COLO668 (cell line): ENCODE data around the gene HYPK.

Source experiments
- DNase-seq: peaks from one replicate; lab custom pipeline; 2025; ENCODE audit not compliant: unreplicated experiment; lab: John Stamatoyannopoulos, UW

The HYPK gene

DNA sequence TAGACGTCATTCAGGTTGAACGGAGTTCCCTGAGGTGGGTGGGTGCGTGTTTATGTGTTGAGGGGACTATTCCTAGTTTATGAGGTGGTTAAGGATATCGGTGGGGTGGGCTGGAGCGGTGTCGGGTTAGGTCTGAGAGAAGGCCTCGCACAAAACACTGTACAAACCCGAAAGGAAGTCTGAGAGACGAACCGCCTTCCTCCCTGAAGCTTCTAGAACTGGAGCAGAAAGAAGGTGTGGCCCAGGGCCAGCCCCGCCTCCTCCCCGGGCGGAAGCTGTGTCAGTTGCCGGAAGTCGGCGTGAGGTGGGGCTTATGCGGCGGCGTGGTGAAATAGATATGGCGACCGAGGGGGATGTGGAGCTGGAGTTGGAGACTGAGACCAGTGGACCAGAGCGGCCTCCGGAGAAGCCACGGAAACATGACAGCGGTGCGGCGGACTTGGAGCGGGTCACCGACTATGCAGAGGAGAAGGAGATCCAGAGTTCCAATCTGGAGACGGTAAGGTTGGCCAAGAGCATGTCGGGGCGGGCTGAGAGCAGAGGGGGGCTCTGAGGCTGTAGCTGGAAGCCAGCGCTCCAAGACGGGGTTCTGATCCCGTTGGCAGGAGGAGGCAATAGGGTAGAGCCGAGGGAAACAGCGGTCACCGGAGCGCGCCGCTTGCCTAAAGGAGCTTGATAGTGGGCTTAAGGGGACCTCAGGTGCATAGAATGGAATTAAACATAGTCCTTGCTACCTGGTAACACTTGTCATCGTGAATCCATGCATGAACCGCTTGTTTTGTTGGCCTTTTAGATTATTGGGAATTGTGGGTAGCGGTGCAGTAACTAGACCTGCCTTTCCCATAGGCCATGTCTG lies at the start of gene HYPK:
TSS of gene HYPK (plus strand) at position 314 of the 856 bp plus-strand sequence. CDS start at position 338, 24 bp downstream.
- peak; percentile 91 for DNase-seq

- no peak for DNase-seq
Observed at GRCh38 chr15:43751885-43752284, 48.5 kb upstream of the HYPK start.

DNA sequence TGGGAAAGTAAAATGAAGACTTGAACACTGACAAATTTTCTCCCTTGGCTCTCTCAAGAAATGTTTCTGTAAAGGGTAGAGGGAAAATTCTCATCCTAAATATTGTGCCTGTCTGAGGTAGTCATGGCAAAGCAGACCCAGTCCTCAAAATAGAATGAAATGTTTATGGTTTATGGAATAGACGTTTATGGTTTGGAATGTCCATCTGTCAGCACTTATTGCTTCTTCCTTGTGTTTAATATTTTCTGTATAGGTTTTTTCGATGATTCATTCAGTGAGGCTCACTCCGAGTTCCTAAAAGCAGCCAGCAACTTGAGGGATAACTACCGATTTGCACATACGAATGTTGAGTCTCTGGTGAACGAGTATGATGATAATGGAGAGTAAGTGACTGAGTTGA lies 37.6 kb upstream of the HYPK start:
- no peak for DNase-seq

DNA sequence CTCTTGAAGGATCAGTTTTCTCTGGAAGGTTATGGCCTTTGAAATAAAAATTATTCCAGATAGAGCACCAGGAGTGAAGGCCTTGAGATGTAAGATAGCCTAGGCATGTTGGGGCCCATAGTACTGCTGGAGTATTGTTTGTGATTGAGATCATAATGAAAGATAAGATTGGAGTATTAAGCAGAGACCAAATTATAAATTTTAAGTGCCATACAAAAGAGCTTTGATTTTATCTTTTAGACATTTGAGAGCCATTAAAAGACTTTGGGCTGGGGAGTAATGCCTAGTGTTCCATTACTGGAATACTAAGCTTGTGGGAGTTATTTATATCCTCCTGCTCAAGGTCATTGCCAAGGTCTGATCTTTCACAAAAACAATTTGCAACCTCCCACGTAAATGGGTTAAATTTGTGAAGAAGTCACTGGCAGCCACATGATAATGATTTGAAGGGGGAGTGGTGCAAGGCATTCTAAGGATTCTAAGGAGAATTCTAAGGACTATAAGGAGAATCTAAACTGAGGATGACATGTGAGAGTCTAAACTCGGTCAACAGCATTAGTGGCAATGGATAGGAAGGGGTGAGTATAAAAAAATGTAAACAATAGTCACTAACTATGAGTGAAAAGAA lies 36.5 kb upstream of the HYPK start:
- DNase-seq: no peak

GRCh38 chr15:43769584-43770228 lies 30.7 kb upstream of the HYPK start:
- DNase-seq: peak; percentile 24

GRCh38 chr15:43771816-43772215 lies 28.6 kb upstream of the HYPK start:
- DNase-seq: no peak

- no peak for DNase-seq
Observed at GRCh38 chr15:43772624-43773023, 27.8 kb upstream of the HYPK start.

DNA sequence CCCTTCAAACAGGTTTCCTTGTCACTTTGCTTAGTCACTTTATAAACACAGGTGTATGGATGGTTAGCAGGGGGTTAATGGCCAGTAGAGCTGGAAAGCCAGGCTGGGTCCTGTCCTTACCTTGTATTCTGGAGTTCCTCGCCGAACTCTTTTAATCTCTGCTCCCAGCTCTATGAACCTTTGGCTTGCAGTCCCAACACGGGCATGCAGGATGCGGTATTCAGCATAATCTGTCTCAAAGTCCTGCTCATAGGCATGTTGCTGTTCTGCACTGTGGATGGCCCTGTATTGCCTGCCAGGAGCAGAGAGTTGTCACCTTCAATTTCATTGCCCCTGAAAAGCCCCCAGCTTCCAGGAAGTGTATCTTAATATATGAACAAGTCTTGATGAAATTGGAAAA lies 26.3 kb upstream of the HYPK start:
- DNase-seq: no peak

DNA sequence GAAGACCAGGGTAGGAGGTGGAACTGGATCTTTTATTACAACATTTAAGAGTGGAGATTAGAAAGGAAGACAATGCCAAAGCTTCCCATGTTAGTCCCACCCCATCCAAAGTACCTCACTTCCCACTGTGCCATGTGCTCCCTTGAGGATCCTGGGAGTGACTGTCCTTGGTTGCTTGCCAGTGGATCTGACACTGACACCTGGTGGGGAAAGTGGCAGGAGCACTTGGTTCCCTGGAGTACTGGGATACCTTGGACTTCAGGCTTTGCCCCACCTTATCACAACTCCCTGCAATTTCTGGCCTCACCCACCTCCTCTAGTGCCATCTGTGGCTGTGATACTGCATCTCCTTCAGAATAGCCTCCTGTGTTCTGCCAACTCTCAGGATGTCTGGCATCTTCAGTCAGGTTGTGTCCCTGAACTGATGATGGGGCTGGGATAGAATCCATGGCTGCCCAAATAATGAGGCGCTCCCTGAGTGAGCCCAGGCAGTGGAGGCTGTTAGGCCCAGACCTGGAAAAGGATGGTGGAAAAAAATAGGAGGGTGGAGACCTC lies 24.9 kb upstream of the HYPK start:
- peak; percentile 70 for DNase-seq

DNA sequence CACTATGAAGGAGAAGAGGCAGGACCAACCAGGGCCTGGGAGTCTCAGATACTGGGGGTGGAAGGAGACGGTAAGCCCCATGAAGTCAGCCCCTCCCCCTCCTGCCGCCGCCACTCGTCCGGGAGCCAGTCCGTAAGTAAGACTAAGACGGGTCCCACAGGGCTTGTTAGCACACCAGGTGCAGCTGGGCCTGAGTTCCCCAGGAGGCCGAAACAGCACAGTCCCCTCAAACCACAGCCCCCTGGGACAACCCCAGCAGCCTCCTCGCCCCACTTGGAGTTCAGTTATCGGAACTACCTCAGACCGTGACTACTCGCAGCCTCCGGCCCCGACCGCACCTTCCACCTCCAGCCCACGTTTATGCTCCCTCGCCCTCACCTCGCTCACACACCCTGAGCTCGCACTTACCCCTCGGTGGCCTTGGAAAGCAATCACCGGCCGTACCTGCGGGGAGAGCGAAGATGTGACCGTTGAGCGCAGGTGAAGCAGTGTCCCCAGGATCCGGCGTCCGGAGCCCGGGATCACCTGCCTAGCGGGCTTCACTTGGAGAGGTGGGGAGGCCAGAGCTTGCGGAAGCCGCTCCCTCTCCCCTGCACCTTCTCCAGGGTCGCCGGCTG lies 24.2 kb upstream of the HYPK start:
- peak; percentile 65 for DNase-seq

DNA sequence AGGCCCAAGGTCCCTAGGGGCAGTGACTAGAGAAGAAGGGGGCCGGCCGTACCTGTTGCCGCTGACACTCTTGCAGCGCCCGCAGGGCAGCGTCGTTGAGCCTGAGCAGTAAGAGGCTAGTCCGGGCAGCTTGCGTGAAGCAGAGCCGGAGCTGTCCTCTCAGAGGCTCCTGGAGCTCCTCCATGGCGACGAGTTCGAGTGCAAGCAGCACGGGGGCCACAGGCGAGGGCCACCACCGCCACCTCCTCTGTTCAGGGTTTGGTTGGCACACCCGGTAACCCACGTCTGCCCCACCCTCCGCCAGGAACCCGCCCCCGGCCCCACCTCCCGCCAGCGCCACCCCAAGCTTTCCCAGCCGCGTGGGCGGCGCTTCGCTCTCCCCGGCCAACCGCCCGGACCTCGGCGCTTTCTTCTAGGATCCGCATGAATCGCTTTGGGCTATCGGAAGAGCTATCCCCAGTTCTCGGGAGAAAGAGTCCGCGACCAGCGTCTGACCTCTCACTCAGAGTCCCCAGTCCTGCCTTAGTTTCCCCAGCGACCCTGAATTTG lies 23.6 kb upstream of the HYPK start, which contains the start of gene ELL3:
TSS of gene ELL3 (minus strand) at position 249 of the 549 bp plus-strand sequence. CDS start at position 184, 65 bp downstream.
- DNase-seq: peak; percentile 87

- peak; percentile 83 for DNase-seq
Observed at GRCh38 chr15:43777267-43777914, 23.0 kb upstream of the HYPK start.

DNA sequence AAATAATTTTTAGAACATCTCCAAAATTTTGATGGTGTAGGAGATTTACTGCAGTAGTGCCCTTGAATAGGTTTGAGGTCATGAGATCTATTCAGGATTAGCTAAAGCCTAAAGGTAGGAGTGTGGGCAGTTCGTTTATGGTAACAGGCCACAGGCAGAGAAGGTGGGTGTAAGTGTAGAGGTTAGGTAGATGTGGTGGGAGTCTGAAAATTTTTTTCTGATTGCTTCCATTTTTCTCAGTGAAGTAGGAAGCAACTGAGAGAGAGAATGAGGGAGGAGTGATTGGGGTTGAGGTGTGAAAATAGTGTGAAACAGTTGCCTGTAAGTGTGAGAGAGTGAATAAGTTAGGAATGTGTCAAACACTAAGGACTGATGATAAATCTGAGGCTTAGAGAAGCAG lies 21.4 kb upstream of the HYPK start:
- DNase-seq: no peak

GRCh38 chr15:43789409-43789808 lies 11.0 kb upstream of the HYPK start:
- no peak for DNase-seq

DNA sequence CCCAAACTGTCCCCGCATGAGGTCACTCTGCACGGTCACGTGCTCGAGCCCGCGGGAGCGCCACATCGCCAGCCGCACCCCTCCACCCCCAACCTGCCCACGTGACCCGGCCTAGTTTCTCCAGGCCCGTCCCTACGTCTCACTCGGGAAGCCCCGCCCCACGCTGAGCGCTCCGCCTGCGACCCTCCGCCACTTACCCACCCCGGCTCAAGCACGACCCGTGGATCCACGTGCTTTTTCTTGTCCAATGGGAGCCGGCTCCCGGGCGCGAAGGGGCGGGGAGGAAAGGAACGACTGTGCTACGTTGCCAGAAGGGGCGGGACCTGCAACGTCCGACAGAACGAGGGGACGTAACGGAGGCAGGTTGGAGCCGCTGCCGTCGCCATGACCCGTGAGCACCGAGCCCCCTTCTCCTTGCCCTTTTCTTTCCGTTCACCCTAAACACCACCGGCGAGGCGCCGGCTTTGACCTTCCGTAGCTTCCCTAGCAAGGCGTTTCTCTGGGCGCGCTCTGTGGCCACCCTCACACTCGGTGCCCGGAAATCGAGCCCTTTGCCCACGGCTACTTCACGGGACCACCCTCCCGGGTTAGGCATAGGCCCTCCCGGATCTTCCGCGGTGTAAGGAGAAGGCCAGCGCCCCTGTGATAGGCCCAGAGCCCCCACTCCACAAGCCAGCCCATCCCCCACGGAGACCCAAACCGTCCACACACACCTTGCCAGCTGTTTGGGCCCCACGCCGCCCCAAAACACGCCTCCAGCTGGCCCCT lies 8.2 kb upstream of the HYPK start, which contains the start of gene SERF2:
TSS of gene SERF2 (plus strand) at position 328 of the 768 bp plus-strand sequence. CDS start at position 385, 57 bp downstream.
- DNase-seq: peak; percentile 99

- peak; percentile 21 for DNase-seq
Observed at GRCh38 chr15:43792761-43793476, 7.5 kb upstream of the HYPK start.

DNA sequence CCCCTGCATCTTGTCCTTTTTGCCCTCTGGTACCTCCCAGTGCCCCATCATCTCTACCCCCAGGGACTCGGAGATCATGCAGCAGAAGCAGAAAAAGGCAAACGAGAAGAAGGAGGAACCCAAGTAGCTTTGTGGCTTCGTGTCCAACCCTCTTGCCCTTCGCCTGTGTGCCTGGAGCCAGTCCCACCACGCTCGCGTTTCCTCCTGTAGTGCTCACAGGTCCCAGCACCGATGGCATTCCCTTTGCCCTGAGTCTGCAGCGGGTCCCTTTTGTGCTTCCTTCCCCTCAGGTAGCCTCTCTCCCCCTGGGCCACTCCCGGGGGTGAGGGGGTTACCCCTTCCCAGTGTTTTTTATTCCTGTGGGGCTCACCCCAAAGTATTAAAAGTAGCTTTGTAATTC lies 6.8 kb upstream of the HYPK start:
- no peak for DNase-seq

DNA sequence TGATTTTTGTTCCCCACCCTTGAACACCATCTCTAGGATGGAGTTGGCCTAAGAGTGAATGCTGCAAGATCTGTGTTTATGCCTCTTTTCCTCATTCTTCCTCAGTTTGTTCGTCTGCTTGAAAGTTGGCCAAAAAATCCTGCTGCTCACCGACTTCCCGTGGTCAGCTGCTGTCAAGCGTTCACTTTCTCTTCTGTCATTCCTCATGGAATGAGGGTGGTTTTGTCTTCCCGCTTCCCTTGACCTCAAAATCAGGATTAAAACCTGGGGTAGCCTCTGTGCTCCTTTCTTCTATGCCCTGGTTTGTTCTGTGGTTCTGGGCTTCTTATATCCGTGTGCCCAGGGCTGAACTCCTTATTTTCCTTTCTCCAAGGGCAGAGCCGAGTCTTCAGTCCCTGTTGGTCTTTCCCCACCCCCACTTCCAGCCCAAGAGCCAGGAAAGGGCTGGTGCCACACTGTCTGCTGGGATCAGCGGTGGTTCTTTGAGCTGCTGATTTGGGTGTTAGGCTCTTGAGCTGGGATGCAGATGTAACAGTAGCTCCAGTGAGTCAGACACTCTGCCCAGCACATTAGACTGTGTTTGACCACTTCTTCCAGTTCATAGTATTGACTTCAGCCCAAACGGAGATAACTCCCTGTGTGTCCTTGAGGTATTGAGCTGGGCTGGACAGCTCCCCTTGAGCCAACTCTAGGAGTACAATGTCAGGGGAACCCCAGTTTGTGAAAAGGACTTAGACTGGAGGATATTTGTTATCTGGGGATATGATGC lies 5.9 kb upstream of the HYPK start:
- DNase-seq: no peak
